ENCODE measurements around the gene HELZ2.
A peak's percentile ranks its signal among the peaks of the same experiment; 100 is the strongest.
"Not testable (repeated sequence)": the region's sequence is repeated elsewhere in the genome, so short reads cannot be mapped to it uniquely, and the experiment has no call there.

HELZ2 gene, protein sequence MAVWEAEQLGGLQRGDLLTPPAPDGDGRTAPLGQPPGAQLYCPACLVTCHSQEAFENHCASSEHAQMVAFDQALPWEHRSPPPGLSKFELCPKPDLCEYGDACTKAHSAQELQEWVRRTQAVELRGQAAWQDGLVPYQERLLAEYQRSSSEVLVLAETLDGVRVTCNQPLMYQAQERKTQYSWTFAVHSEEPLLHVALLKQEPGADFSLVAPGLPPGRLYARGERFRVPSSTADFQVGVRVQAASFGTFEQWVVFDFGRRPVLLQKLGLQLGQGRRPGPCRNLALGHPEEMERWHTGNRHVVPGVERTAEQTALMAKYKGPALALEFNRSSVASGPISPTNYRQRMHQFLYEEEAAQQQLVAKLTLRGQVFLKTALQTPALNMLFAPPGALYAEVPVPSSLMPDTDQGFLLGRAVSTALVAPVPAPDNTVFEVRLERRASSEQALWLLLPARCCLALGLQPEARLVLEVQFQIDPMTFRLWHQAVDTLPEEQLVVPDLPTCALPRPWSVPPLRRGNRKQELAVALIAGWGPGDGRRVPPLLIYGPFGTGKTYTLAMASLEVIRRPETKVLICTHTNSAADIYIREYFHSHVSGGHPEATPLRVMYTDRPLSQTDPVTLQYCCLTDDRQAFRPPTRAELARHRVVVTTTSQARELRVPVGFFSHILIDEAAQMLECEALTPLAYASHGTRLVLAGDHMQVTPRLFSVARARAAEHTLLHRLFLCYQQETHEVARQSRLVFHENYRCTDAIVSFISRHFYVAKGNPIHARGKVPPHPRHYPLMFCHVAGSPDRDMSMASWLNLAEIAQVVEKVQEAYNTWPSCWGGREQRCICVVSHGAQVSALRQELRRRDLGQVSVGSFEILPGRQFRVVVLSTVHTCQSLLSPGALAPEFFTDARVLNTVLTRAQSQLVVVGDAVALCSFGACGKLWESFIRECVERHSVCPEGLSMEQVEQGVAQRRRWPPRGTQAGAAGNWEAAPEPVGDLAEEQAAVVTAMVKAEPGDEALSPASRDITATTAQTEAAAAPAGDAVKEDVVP (N-terminal part only)

DNA sequence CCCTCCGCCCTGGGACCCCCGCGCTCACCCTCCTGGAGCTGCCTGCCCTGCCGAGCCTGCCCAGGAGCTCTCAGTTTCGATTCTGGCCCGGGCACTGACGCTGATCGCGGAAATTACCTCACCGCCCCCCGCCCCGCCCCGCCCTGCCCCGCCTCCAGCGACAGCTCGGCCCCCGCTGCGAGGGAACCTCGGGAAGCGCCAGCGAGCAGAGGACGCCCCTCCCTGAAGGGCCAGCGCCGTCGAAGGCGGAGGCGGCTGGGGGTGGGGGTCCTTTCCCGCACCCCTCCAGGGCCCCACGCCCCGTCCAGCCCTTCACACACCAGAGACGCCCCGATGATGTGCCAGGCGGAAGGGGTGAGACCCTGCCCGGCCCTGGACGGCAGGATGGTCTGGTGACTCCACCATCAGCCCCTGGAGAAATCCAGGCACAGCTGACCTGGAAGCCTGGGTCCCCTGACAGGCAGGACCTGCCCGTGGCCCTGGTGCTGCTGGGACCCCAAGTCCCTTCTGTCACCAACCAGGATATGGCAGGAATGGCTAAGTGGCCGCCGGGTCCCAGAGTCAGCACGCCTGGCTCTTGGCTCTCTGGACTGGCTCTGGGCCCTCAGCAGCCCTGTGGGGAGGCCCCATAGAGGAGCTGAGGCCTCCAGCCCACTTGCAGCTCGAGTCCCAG lies at the start of gene HELZ2:
Gene HELZ2, minus strand, starts transcription at position 84 of the 673 bp plus-strand sequence. CDS start 1,854 bp downstream, outside the sequence.
- peak; percentile 37 for DNase-seq (ENCODE audit: low read depth)

DNA sequence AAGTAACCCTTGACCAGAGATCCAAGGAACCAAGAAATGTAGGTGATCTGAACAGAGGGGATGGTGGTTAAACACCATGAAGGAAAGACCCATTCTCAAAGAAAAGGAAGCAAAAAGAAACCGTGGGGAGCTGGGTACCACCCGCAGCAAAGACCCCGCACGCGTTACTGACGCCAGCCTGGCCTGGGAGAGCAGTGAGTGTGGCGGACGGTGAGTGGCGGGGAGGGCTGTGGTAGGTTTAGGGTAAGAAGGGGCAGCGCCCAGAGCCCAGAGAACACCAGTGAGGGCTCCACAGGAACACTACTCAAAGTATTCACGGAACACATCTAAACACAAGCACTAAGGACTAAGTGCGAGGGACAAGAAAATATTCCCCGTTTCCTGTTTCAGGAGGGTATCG lies 48.7 kb upstream of the HELZ2 start:
- DNase-seq (ENCODE audit: low read depth): no peak

DNA sequence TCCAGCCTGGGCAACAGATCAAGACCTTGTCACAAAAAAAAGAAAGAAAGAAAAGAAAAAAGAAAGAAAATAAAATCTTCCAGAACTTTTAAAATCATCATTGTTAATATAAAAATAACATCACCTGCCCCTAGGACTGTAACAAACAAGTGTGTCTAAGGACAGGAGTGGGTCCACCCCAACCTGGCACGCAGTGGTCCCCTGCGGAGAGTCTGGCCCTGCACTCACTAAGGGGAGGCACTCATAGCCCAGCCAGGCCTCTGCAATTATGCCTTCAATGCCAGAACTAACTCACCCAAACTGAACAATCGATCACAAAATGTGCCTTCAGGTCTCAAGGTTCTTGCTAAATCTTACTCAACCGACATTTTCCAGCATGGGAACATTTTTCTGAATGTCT lies 48.1 kb upstream of the HELZ2 start:
- no peak for DNase-seq (ENCODE audit: low read depth)

DNA sequence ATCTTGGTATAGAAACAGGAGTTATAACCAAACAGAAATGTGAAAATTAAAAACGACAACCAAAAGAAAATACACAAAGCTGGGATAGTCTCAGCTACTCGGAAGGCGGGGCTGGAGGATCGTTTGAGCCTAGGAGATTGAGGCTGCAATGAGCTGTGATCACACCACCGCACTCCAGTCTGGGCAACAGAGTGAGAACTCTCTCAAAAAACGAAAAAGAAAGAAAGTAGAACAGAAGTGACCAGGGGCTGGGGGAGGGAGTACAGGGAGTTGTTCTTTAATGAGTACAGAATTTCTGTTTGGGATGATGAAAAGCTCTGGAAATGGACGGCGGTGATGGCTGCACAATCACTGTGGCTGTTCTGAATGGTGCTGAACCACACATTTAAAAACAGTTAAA lies 47.0 kb upstream of the HELZ2 start:
- no peak for DNase-seq (ENCODE audit: low read depth)

DNA sequence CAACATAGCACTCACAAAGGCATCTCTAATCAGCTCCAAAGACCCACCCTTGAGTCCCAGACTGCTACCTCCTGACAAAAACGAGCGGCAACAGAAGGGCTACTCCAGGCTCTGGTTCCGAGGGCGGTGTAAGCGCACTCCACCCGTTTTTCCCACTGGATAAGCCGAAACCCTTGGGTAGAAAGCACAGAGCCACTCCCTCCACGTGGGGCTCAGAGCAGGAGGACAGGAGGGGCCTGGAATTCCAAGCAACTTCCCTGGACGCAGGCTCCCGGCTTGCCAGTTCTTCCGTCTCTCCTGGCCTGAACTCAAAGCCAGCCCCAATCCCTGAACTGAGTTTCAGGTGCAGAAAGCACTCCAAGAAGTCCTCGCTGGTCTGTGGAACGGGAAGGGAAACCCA lies 45.5 kb upstream of the HELZ2 start:
- no peak for DNase-seq (ENCODE audit: low read depth)

- DNase-seq (ENCODE audit: low read depth): no peak
Observed at GRCh38 chr20:63619086-63619485, 45.0 kb upstream of the HELZ2 start.

DNA sequence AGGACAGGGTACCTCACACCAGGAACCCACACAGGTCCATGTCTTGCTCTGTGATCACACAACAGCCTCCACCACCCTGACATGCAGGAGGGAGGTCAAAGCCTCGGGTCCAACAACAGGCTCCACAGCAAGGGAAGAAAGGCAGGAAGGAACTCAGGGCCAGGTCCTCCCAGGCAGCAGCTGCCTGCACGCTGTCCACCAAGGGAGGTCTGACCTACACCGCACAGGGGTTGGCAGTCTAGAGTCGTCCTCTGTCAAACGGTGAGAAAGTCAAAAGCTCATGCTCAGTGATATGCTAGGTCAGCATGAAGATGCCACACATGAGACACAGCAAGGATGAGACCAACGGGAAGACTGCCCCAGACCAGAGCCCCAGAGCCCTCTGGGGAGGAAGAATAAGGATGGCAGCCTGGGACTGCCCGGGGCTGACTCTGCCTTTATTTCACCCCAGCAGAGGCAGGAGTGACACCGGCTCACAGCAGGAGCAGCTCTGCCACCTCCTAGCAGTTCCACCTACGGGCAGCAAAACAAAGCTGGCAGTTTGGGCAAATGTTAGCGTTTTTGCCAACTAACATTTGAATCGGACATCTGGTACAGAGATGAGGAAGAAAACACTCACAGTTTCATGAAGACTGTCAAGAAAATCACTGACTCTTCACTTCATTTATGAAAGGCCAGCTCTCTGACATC lies 44.4 kb upstream of the HELZ2 start:
- DNase-seq (ENCODE audit: low read depth): no peak

- no peak for DNase-seq (ENCODE audit: low read depth)
Observed at GRCh38 chr20:63617876-63618265, 43.8 kb upstream of the HELZ2 start.

- DNase-seq (ENCODE audit: low read depth): no peak
Observed at GRCh38 chr20:63617092-63617875, 43.2 kb upstream of the HELZ2 start.

GRCh38 chr20:63613863-63614594 lies 40.0 kb upstream of the HELZ2 start:
- DNase-seq (ENCODE audit: low read depth): not testable (repeated sequence)

DNA sequence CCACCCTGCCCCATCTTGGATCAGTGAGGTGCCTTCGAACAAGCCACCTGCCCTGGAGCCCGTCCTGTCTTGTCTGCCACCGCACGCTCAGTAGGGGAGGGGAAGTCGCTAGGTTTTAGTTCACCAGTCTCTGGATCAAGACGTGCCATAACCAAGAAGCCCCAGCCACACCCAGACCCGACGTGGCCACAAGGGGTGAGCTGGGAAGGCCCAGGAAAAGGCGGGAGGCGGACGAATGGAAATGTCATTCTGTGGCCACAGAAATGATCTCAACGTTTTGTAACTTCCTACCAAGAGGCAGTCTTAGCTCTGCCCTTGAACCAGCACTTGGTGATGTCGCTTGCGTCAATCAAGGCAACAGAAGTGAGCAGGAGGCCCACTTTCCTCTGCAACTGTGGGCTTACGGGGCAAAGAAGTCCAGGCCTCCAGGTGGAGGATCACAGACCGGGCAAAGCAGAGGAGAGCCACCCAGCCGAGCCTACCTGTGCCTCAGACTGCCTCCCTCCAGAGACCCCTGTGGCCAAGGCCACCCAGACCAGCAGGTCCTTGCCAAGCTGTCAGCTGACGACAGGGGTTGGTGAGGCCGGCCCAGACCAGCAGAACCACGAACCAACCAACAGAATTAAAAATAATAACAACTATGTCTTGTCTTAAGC lies 38.4 kb upstream of the HELZ2 start:
- DNase-seq (ENCODE audit: low read depth): no peak

DNA sequence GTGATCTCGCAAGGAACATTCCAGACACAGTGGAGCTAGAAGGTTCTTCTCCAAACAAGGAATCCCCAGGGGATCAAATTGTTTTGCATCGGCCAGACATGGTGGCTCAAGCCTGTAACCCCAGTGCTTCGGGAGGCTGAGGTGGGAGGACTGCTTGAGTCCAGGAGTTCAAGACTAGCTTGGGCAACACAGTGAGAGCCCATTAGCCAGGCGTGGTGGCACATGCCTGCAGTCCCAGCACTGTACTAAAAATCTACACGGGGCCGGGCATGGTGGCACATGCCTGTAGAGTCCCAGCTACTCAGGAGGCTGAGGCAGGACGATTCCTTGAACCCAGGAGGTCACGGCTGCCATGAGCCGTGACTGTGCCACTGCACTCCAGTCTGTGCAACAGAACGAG lies 37.6 kb upstream of the HELZ2 start:
- no peak for DNase-seq (ENCODE audit: low read depth)

- no peak for DNase-seq (ENCODE audit: low read depth)
Observed at GRCh38 chr20:63610581-63611435, 36.8 kb upstream of the HELZ2 start.

GRCh38 chr20:63606686-63607085 lies 32.6 kb upstream of the HELZ2 start:
- no peak for DNase-seq (ENCODE audit: low read depth)

DNA sequence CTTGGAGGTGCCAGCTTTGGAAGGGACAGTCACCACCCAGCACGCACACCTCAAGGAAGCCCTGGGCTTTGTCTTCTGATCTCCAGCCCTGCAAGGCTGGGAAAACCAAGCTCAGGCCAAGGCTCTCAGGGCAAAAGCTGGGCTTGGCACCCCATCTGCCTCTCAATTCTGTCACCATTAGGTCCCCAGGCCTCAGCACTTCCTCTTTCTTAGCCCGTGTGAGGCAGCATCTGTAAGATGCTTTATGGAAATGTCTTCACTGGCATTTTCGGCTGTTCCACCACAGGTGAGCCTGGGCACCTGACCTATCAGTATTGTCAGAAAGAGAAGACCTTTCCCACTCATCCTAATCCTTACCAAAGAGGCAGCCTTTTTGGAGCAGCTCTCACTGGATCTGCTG lies 28.3 kb upstream of the HELZ2 start:
- DNase-seq (ENCODE audit: low read depth): no peak

- DNase-seq (ENCODE audit: low read depth): not testable (repeated sequence)
Observed at GRCh38 chr20:63601679-63602078, 27.6 kb upstream of the HELZ2 start.

DNA sequence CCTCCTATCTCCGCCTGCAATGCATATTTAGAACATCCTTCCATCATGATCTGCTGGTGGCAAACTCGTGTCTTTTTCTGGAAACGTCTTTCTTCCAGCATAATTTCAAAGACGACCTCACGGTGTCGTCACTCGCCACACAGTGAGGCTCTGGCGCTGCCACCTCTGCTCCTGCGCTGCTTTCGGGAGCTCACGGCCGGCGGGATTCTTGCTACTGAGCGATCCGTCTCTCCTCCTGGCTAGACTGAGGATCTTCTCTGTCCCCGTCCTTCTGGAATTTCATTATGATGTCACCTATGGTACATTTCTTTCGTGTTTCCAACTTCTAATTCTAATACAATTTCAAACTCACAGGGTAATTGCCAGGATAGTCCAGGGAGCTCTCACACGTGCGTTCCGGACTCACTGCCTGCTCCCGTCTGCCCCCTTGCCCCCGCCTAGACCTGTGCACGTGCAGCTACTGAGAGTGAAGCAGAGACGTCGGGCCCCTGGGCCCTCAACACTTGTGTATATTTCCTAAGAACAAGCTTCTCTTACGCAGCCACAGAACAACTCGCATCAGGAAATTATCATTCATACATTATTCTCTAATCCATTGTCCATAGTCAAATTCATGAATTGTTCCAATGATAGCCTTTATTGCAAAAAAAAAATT lies 25.5 kb upstream of the HELZ2 start:
- no peak for DNase-seq (ENCODE audit: low read depth)
